Fibroblast of mammary gland (primary cell): ENCODE measurements around the gene LMTK3.
"Not testable (repeated sequence)": the region's sequence is repeated elsewhere in the genome, so short reads cannot be mapped to it uniquely, and the experiment has no call there.

ENCODE experiments used
- DNase-seq: peaks from one replicate; pipeline ENCODE4 v3.0.0-alpha.2; 2010; ENCODE audit warnings: low read depth
- H3K4me3 ChIP-seq: 2 replicates; pipeline ENCODE4 v1.5.1; 2011; ENCODE audit warnings: low read depth, mild to moderate bottlenecking, low read length, moderate library complexity; ENCODE audit not compliant: control insufficient read depth
- TF ChIP-seq, protein P1 (sequence below): conservative IDR thresholded peaks from 2 replicates; pipeline ENCODE4 v1.5.1; 2011; ENCODE audit warnings: low read depth, low read length, inconsistent platforms; ENCODE audit not compliant: control insufficient read depth, insufficient read depth

Gene LMTK3

DNA sequence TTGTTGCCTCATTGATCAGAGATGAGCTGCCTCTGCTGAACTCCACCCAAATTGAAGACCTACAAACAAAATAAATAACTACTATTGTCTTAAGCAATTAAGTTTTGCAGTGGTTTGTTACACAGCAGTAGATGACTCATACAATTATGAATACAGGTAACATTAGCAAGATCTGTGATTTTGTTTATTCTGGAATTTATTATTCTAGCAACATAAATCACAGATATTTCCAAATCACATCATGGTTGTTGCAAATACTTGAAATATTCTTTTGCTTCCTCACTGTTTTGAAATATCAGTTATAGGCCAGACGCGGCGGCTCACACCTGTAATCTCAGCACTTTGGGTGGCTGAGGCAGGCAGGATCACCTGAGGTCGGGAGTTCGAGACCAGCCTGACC is 13.1 kb upstream of the LMTK3 start:
- TF ChIP-seq, protein P1, sequence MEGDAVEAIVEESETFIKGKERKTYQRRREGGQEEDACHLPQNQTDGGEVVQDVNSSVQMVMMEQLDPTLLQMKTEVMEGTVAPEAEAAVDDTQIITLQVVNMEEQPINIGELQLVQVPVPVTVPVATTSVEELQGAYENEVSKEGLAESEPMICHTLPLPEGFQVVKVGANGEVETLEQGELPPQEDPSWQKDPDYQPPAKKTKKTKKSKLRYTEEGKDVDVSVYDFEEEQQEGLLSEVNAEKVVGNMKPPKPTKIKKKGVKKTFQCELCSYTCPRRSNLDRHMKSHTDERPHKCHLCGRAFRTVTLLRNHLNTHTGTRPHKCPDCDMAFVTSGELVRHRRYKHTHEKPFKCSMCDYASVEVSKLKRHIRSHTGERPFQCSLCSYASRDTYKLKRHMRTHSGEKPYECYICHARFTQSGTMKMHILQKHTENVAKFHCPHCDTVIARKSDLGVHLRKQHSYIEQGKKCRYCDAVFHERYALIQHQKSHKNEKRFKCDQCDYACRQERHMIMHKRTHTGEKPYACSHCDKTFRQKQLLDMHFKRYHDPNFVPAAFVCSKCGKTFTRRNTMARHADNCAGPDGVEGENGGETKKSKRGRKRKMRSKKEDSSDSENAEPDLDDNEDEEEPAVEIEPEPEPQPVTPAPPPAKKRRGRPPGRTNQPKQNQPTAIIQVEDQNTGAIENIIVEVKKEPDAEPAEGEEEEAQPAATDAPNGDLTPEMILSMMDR = no peak
- no peak for DNase-seq
- no peak overlapping the region for H3K4me3 ChIP-seq

DNA sequence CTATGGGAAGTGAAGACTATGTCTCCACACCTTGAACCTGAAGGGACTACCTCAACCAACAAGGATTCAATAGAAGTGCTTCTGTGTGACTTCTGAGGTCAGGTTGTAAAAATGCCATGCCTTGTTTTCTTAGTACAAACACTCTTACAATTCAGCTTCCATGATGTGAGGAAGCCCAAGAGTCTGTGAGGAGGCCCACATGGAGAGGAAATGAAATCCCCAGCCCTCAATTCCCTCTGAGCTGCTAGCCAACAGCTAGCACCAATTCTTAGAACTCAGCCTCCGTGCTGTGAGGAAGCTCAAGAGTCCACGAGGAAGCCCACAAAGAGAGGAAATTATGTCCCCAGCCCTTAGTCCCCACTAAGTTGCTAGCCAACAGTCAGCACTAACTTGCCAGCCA is 12.6 kb upstream of the LMTK3 start:
- no peak overlapping the region for H3K4me3 ChIP-seq
- TF ChIP-seq, protein P1 = no peak
- DNase-seq = no peak

DNA sequence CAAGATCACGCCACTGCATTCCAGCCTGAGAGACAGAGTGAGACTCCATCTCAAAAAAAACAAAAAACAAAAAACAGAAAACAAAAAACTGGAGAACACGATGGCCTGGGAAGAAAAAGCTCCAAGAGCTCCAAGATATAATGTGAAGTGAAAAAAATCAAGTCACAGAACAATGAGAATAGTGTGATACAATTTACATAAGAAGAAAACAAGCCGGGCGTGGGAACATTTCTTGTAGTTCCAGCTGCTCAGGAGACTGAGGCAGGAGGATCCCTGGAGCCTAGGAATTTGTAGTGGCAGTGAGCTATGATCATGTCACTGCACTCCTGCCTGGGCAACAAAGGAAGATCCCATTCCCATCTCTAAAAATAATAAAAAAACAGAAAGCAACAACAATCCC is 8.5 kb upstream of the LMTK3 start:
- TF ChIP-seq, protein P1 = no peak
- no peak for DNase-seq

DNA sequence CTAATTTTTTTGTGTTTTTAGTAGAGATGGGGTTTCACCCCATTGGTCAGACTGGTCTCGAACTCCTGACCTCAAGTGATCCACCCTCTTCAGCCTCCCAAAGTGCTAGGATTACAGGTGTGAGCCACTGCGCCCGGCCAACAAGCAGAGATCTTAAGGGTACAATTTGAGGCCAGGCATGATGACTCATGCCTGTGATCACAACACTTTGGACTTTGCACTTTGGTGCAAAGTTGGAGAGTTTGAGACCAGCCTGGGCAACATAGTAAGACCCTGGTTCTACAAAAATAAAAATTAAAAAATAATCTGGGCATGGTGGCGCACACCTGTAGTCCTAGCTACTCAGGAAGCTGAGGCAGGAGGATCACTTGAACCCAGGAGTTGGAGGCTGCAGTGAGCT is 7.8 kb upstream of the LMTK3 start:
- DNase-seq, H3K4me3 ChIP-seq: not testable (repeated sequence)

More for the DNA sequence above, 8.5 kb upstream of the LMTK3 start:
- H3K4me3 ChIP-seq = no peak overlapping the region

DNA sequence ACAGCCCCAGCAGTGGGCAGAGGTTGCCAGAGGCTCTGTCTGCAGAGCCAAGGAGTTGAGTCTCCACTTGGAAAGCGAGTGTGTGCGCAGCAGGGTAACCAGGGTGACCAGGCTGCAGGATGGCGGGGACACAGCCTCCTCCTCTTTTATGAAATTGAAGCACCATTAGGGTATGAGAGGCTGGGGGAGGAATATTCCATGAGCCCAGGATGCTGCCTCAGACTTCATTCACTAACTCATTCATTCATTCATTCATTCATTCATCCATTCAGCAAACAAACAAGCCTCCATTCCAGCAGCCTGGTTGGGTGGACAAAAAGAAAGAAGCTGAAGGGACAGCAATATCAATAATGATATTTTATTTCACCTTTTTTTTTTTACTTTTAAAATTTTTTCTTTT is 6.6 kb upstream of the LMTK3 start:
- no peak overlapping the region for H3K4me3 ChIP-seq
- TF ChIP-seq, protein P1 = no peak
- DNase-seq = no peak

DNA sequence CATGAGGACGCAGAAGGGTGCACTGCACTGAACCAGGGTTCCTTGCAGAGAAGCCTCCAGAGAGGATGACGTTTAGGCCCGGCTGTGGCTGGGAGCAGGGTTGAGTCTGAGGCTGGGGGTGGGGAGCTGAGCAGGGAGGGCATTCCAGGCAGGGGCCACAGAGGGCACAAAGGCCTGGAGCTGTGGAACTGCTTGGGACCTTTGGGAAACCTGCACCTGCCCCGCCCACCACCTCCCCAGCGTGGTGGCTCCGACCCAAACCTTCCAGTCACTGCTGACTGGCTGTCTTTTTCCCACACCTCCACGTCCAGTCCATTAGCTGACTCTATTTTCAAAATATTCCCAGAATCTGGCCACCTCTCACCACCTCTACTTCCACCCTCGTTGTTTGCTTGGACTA is 4.9 kb upstream of the LMTK3 start:
- no peak for DNase-seq
- TF ChIP-seq, protein P1 = no peak
- no peak overlapping the region for H3K4me3 ChIP-seq

DNA sequence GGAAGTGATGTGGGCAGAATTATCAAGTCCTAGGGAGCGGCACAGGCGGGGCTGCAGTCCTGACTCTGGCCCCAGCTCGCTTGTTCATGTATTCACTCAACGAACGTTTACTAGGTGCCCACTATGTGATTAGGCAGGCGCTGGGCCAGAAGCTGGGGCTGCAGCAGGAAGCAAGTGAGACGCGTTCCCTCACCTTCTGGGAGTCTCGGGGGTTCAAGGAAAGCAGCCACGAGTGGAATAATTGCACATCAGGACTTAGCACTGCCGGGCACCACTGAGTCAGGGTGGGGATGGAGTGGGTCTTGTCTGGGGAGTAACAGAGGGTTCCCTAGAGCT is 2.5 kb upstream of the LMTK3 start:
- H3K4me3 ChIP-seq = no peak overlapping the region
- no peak for DNase-seq
- TF ChIP-seq, protein P1 = no peak
